ENCODE data around the gene PCGF3.
A peak's percentile ranks its signal among the peaks of the same experiment; 100 is the strongest.

PCGF3 gene

DNA sequence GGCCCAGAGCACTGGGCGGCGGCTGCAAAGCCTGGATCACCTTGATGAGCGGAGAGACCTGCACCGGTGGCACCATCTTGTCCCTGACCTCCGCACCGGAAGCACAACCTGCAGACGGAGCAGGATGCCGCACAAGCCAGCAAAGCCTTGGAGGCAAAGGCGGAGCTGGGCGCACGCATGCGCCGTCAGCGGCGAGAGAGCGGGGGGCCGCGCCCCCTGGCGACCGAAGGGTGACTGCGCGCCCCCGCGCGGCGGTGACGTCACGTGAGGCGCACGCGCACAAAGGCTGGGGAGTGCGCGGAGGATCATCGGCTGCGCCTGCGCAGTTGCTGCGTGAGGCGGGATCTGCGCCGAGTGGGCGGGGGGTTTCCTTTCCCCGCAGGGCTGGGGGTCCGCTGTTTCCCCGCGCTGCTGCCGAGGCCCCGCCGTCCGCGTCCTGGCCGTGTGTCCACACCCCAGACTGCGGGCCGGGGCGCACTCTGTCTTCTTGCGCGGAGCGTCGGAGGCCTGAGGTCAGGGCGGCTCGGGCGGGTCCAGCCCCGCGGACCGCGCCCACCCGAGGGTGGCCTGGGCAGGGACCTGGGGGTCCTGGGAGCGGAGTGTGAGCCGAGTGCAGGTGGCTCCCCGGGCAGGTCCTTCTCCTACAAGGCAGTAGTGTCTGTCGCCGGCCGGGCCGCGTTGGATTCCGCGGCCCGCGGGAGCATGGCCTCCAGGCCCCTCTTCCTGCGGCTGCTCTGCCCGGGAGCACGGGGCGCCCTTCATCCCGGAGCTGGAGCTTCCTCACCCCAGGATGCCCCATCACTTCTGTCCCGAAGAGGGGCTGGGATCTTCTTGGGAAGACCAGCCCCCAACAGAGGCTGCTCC is 31.2 kb upstream of the PCGF3 start, which contains the start of the genes ATP5ME and MYL5:
ATP5ME (minus strand) TSS at position 105 of the 864 bp plus-strand sequence; CDS start at position 76, 29 bp downstream.
MYL5 (plus strand) TSS at position 371 of the 864 bp plus-strand sequence. CDS start 3,485 bp downstream, outside the sequence.
- Histone ChIP-seq H3K9me3 (ENCODE audit: low read length) (no peaks in the 10 kb centered on the region), H3K27me3 (ENCODE audit: insufficient read depth, low read length) (no peaks in the 10 kb centered on the region), H3K36me3 (ENCODE audit: insufficient read depth, low read length) (peaks cover 17% of the 10 kb centered on the region), H3K4me3 (ENCODE audit: low read length) (peak within 1 kb of the TSS; percentile 70), H2AFZ (ENCODE audit: low read depth, low read length) (peak within 1 kb of the TSS; percentile 78), H3K4me1 (ENCODE audit: insufficient read depth, low read length) (peaks cover 10% of the 10 kb centered on the region)

DNA sequence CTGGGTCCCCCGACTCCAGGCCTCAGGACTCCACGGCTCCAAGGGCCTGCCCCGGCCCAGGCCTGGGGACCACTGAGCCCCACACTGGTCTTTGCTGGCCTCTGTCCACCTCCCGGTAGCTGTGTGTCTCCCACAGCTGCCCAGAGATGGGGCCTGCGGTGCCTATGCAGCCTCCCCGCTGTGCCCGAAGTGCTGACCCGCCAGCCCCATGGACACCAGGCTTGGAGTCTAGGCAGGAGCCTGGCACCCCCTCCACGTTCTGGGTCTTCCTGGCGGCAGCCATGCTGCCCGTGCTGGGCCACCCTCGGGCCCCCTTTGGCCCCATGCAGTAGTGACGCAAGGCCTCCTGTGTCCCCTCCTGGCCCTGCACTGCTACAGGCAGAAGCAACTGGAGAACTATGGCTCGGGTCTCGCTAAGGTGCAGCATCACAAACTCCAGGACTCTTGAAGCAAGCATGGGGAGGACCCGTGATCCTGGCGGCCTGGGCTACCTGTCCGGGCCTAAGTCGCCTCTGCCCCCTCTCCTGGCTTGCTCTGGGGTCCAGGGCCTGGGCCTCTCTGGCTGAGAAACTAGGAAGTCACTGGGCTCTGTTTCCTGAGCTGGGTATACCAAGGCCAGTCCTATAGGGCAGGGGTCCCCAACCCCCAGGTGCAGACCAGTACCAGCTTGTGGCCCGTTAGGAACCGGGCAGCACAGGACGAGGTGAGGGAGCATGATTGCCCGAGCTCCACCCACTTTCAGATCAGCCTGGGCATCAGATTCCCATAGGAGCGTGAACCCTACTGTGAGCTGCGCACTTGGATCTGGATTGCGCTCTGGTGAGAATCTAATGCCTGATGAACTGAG is 30.4 kb upstream of the PCGF3 start:
- peak overlapping the region; percentile 70 for H3K4me3 ChIP-seq (ENCODE audit: low read length)
- H3K9me3 ChIP-seq (ENCODE audit: low read length), result no peaks in the 10 kb centered on the region
- peaks cover 17% of the 10 kb centered on the region for H3K36me3 ChIP-seq (ENCODE audit: insufficient read depth, low read length)
- H2AFZ ChIP-seq (ENCODE audit: low read depth, low read length), result no peak overlapping the region
- no peaks in the 10 kb centered on the region for H3K27me3 ChIP-seq (ENCODE audit: insufficient read depth, low read length)
- H3K4me1 ChIP-seq (ENCODE audit: insufficient read depth, low read length), result peaks cover 10% of the 10 kb centered on the region

DNA sequence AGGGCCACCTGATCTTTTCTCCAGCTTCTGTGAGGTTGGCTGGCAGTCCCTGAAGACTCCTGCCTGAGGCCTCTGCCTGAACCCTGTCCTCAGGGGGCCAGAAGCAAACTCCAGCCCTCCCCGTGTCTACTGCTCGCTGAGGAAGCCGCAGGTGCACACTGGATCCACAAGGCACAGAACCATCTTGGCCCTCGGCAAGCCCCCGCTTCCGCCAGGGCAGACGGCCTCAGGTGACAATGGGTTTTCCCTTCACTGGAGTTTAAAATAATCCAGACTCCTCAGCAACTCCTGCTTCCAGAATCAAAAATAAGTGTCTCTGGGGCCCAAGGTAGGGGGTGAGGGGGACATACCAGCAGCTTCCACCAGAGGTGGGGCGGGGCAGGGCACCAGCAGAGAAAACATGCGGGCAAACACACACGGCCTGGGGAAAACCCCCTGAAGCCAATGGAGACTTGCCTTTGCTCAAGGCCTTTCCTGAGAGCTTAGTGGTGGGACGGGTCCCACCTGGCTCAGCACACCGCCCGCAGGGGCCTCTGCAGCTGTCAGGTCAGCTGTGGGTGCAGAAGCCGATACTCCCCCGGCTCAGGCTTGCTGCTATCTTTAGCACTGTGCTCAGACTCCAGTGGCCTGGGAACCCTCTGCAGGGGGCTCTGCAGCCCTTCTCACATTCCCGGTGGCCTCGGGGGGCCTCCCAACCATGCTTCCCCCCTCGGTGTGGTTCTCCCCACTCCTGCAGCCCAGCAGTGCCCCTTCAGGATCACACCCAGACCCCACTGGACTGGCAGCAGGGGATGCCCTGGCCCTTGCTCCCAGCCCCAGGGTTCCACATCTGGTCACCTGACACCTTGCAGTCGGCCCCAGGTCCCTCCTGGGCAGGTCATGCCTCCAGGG is 29.4 kb upstream of the PCGF3 start:
- Histone ChIP-seq H3K36me3 (ENCODE audit: insufficient read depth, low read length) (peaks cover 11% of the 10 kb centered on the region), H3K27me3 (ENCODE audit: insufficient read depth, low read length) (no peaks in the 10 kb centered on the region), H3K4me3 (ENCODE audit: low read length) (no peak overlapping the region)

DNA sequence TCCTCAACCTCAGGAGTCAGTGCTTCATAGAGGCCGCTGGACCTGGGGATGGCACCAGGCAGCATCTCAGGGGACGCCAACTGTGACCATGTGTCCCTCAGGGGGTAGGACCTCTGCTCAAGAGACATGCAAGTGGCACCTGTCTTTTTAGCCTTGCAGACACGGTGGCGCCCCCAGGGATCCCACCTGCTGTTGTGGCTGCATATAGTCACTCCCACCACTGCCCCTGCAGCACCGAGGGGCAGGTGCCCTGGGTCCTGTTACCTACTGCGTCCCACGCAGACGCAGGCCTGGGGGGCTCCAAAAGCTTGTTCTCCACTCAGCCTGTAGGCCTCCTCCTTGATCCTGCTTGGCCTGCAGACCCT is 28.8 kb upstream of the PCGF3 start:
- Histone ChIP-seq H3K4me3 (ENCODE audit: low read length) (no peak overlapping the region), H3K4me1 (ENCODE audit: insufficient read depth, low read length) (peaks cover 10% of the 10 kb centered on the region), H3K9me3 (ENCODE audit: low read length) (no peaks in the 10 kb centered on the region)

More for the DNA sequence above, 29.4 kb upstream of the PCGF3 start:
- Histone ChIP-seq H3K9me3 (ENCODE audit: low read length) (no peaks in the 10 kb centered on the region), H2AFZ (ENCODE audit: low read depth, low read length) (no peak overlapping the region), H3K4me1 (ENCODE audit: insufficient read depth, low read length) (peaks cover 10% of the 10 kb centered on the region)

DNA sequence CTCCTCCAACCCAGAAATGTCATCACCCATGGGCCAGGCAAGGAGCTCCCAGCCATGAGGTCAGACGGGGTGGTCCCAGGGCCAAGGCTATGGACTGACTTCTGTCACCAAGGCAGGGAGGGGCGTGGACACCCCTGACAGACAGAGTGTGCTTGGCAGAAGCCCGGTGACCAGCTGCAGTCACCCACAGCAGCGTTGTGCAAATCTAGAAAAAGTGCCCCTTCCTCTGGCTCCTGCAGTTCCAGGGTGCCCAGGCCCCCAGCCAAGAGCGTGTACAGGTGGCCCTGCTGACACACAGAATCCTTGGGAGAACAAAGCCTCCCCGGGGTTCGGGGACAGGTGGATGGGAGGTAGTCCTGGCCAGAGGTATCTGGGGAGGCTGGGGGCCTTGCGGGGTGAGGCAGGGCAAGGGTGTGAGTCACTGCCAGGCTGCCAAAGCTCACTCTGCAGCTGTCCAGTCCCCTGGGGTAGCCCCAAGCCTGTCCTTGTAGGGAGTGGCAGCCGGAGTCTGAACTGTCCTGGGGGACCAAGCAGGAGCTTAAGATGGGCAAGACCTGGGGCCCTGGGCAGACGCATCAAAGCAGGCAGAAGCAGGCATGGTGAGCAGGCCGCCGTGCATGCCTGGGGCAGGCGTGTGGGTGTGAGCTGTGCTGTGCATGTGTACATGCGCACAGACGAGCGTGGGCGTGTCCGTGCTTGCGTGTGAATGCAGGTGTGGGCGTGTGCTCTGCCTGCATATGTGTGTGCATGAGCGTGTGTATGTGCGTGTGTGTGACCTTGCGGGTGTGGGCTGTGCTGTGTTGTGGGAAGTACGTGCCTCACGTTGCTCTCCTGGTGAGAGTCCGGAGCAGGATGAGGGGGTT is 28.0 kb upstream of the PCGF3 start:
- Histone ChIP-seq H3K27me3 (ENCODE audit: insufficient read depth, low read length) (no peaks in the 10 kb centered on the region), H3K4me1 (ENCODE audit: insufficient read depth, low read length) (peaks cover 10% of the 10 kb centered on the region), H3K36me3 (ENCODE audit: insufficient read depth, low read length) (no peaks in the 10 kb centered on the region), H2AFZ (ENCODE audit: low read depth, low read length) (no peak overlapping the region), H3K4me3 (ENCODE audit: low read length) (no peak overlapping the region), H3K9me3 (ENCODE audit: low read length) (no peaks in the 10 kb centered on the region)

More for the DNA sequence above, 28.8 kb upstream of the PCGF3 start:
- no peak overlapping the region for H2AFZ ChIP-seq (ENCODE audit: low read depth, low read length)
- peaks cover 5% of the 10 kb centered on the region for H3K36me3 ChIP-seq (ENCODE audit: insufficient read depth, low read length)
- no peaks in the 10 kb centered on the region for H3K27me3 ChIP-seq (ENCODE audit: insufficient read depth, low read length)

DNA sequence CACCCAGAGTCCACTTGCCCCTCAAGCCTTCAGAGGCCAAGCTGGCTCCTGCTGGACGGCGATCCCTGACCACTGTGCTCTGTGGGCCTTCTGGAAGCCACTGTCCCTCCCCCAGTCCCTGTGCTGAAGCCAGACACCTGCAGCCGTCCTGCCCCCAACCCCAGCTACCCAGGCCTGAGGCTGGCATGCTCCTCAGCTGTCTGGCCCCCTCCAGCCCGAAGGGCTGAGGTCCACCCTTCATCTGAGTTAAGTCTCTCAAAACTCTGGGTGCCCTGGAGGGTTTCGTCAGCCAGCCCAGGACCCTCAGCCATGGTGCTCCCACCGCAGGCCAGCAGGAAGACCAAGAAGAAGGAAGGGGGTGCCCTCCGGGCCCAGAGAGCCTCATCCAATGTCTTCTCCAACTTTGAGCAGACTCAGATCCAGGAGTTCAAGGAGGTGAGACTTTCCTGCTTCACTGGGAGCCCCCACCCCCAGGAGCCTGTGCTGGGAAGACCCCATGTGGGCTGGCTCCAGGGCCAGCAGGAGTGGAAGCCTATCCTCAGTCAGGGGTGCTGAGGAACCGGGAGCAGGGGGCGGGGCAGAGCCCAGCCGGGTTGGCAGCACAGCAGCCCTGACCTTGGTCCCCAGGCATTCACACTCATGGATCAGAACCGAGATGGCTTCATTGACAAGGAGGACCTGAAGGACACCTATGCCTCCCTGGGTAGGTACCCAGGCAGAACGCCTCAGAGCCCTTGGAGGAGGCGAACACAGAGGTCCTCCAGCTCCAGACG is 27.1 kb upstream of the PCGF3 start:
- no peak overlapping the region for H2AFZ ChIP-seq (ENCODE audit: low read depth, low read length)
- H3K36me3 ChIP-seq (ENCODE audit: insufficient read depth, low read length), result no peaks in the 10 kb centered on the region
- no peaks in the 10 kb centered on the region for H3K9me3 ChIP-seq (ENCODE audit: low read length)
- no peak overlapping the region for H3K4me3 ChIP-seq (ENCODE audit: low read length)
- no peaks in the 10 kb centered on the region for H3K27me3 ChIP-seq (ENCODE audit: insufficient read depth, low read length)
- H3K4me1 ChIP-seq (ENCODE audit: insufficient read depth, low read length), result peaks cover 5% of the 10 kb centered on the region

DNA sequence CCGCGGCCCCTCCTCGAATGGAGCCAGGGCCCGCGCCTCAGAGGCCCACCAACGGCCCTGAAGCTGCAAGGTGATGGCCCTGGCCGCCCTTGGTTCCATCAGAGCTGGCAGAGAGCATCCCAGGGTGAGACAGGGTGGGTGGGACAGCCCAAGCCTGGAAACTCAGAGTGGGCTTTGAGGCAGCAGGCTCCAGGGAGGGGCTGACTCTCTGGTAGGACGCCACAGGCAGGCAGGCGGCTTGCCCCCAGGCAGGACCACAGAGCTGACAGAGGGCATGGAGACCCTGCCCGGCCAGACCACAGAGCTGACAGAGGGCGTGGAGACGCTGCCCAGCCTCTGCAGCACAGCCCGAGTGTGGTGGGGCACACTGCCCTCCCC is 26.5 kb upstream of the PCGF3 start:
- Histone ChIP-seq H3K4me3 (ENCODE audit: low read length) (no peak overlapping the region), H3K4me1 (ENCODE audit: insufficient read depth, low read length) (peaks cover 8% of the 10 kb centered on the region), H3K9me3 (ENCODE audit: low read length) (no peaks in the 10 kb centered on the region), H3K36me3 (ENCODE audit: insufficient read depth, low read length) (no peaks in the 10 kb centered on the region), H2AFZ (ENCODE audit: low read depth, low read length) (no peak overlapping the region), H3K27me3 (ENCODE audit: insufficient read depth, low read length) (no peaks in the 10 kb centered on the region)

DNA sequence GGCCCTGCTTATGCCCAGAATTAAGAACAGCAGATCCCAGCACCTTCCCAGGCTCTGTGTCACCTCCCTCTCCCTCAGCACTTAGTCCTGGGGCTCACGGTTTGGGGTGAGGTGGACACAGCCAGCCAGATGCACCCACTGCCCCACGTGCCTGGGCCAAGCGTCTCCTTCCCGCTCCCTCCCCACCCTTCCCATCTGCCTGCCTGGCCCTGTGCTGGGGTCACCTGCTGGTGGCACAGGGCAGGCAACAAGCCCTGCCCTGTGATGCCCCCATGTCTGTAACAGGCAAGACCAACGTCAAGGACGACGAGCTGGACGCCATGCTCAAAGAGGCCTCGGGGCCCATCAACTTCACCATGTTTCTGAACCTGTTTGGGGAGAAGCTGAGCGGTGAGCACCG is 26.0 kb upstream of the PCGF3 start:
- Histone ChIP-seq H2AFZ (ENCODE audit: low read depth, low read length) (no peak overlapping the region), H3K4me1 (ENCODE audit: insufficient read depth, low read length) (peaks cover 8% of the 10 kb centered on the region), H3K4me3 (ENCODE audit: low read length) (no peak overlapping the region), H3K36me3 (ENCODE audit: insufficient read depth, low read length) (no peaks in the 10 kb centered on the region), H3K9me3 (ENCODE audit: low read length) (no peaks in the 10 kb centered on the region), H3K27me3 (ENCODE audit: insufficient read depth, low read length) (no peaks in the 10 kb centered on the region)

DNA sequence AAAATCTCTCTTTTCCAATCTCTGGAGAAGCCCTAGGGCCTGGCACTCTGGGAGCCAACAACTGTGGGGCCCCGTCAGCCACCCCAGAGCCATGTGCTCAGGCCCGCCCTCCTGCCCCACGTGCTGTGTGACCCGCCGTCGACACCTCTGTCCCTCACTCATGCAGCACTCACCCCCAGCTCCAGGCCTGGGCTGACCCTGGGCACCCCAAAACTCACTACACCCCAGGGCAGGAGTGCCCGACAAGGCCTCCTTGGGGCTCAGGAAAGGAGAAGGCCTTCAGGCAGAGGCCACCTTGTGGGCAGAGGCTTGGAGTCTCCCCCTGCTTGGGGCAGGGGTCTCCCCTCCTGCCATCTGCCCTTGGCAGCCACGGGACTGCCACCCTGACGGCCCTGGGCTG is 25.5 kb upstream of the PCGF3 start:
- Histone ChIP-seq H3K36me3 (ENCODE audit: insufficient read depth, low read length) (no peaks in the 10 kb centered on the region), H3K9me3 (ENCODE audit: low read length) (no peaks in the 10 kb centered on the region), H3K27me3 (ENCODE audit: insufficient read depth, low read length) (no peaks in the 10 kb centered on the region), H2AFZ (ENCODE audit: low read depth, low read length) (no peak overlapping the region), H3K4me3 (ENCODE audit: low read length) (no peak overlapping the region), H3K4me1 (ENCODE audit: insufficient read depth, low read length) (peaks cover 7% of the 10 kb centered on the region)

DNA sequence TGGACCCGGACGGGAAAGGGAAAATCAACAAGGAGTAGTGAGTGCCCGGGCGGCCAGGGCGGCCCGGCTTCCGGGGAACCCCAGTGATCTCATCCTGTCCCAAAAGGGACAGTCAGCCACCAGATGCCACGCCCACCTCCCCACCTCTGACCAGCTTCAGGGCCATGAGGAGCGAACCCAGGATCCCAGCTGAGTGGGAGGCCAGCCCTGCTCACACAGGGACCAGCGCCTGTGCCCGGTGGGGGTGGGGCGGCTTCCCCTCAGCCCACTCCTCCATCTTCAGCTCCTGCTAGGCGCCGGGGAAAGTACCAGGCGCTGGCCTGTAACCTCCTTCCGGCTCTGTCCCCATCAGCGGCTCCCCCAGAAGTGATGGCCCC is 25.1 kb upstream of the PCGF3 start:
- H3K9me3 ChIP-seq (ENCODE audit: low read length), result no peaks in the 10 kb centered on the region
- H2AFZ ChIP-seq (ENCODE audit: low read depth, low read length), result no peak overlapping the region
- H3K36me3 ChIP-seq (ENCODE audit: insufficient read depth, low read length), result no peaks in the 10 kb centered on the region
- no peaks in the 10 kb centered on the region for H3K27me3 ChIP-seq (ENCODE audit: insufficient read depth, low read length)
- peaks cover 4% of the 10 kb centered on the region for H3K4me1 ChIP-seq (ENCODE audit: insufficient read depth, low read length)
- peak overlapping the region; percentile 32 for H3K4me3 ChIP-seq (ENCODE audit: low read length)

DNA sequence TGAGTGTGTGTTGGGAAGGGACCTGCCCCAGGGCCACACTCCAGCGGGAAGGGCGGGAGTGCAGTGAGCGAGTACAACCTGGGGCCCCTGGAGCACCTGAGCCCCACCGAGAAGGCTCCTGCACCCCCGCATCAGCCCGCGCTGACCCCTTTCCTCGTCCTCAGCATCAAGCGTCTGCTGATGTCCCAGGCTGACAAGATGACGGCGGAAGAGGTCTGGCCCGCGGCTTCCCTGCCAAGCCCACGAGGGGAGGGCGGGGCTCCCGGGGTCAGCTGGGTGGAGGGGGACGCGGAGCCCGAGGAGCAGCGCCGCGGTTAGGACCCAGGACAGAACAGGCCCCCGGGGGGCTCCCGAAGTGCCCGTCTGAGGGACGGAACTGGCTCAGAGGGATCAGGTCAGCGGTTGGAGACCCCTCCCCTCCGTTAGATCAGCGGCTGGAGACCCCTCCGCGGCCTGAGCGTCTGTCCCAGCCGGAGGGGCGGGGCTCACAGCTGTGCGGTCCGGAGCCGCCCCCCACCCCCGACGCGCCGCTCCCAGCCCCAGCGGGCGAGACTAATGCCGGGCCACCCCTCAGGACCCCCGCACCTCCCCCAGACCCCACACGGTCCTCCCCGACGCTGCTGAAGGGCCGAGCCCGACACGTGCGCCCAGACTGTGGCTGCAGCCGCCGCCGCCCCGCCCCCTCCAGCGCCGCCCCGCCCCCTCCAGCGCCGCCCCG is 24.5 kb upstream of the PCGF3 start:
- Histone ChIP-seq H3K4me1 (ENCODE audit: insufficient read depth, low read length) (peaks cover 4% of the 10 kb centered on the region), H3K36me3 (ENCODE audit: insufficient read depth, low read length) (no peaks in the 10 kb centered on the region), H2AFZ (ENCODE audit: low read depth, low read length) (no peak overlapping the region), H3K4me3 (ENCODE audit: low read length) (peak overlapping the region; percentile 32), H3K9me3 (ENCODE audit: low read length) (no peaks in the 10 kb centered on the region), H3K27me3 (ENCODE audit: insufficient read depth, low read length) (no peaks in the 10 kb centered on the region)

Data from neuron (in vitro differentiated cells).